ENCODE results near the gene PWP1.

PWP1 gene

GRCh38 chr12:107760207-107760808 lies 74.7 kb downstream of the PWP1 start:
- peak; percentile 29 for ATAC-seq
- H3K4me1 Mint-ChIP-seq = peaks cover 31% of the 10 kb centered on the region

GRCh38 chr12:107760809-107761501 lies 75.4 kb downstream of the PWP1 start, which contains the start of gene PRDM4:
PRDM4 (minus strand) TSS chr12:107761137; CDS start chr12:107760515, 622 bp downstream.
- ATAC-seq = peak; percentile 94
- H3K27me3 Mint-ChIP-seq = no peaks in the 10 kb centered on the region
- H3K27ac Mint-ChIP-seq = peak within 1 kb of the TSS; percentile 91 to 94
- peaks cover 31% of the 10 kb centered on the region for H3K4me1 Mint-ChIP-seq
- peak; percentile 91 to 94 for DNase-seq
- H3K4me3 Mint-ChIP-seq = peak within 1 kb of the TSS; percentile 90 to 94
- no peaks in the 10 kb centered on the region for H3K9me3 Mint-ChIP-seq

More at GRCh38 chr12:107760207-107760808, 74.7 kb downstream of the PWP1 start:
- Mint-ChIP-seq H3K4me3 (peak overlapping the region; percentile 90 to 94), H3K27me3 (no peaks in the 10 kb centered on the region), H3K27ac (peak overlapping the region; percentile 91 to 94), H3K9me3 (no peaks in the 10 kb centered on the region)
- peak; percentile 18 to 38 for DNase-seq

GRCh38 chr12:107761502-107761904 lies 75.9 kb downstream of the PWP1 start:
- DNase-seq (peak; percentile 5 to 12), ATAC-seq (no peak)
- Mint-ChIP-seq H3K4me3 (peak overlapping the region; percentile 82 to 90), H3K27ac (peak overlapping the region in 1 of 2 donors; percentile 82), H3K27me3 (no peaks in the 10 kb centered on the region), H3K4me1 (peaks cover 31% of the 10 kb centered on the region), H3K9me3 (no peaks in the 10 kb centered on the region)

Data from stimulated activated naive CD8-positive, alpha-beta T cell treated with anti-CD3 and anti-CD28 coated beads, Interleukin-15, amount 100 ng/mL, for 72 hours (primary cell).